ENCODE data around the gene STX16. TPM values are rescaled to one million over a fixed set of nuclear protein-coding genes. Genes with fewer than 3 reads are reported as not detected.

The STX16 gene
- total RNA-seq, 1 donor from 2014 or later: 24.7 TPM

DNA sequence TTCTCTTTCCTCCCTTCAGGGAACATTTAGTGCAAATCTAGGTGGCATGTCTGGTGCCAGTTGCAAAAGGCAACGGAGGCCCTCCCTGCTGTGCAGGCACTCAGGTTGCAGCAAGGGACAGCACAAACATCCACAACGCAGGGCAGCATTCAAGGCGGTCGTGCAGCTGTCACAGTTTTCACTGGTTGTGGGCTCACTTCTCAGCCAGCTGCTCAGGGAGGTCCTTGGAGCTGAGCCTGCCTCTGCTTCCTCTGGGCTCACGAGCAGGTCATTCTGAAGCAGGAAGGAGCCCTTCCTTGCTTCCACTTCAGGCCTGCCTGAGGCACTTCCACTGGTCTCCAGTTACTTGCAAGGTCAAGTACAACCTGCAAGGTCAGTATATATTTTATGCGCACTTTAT lies 37.8 kb downstream of the STX16 start:
- TF ChIP-seq, protein P1, sequence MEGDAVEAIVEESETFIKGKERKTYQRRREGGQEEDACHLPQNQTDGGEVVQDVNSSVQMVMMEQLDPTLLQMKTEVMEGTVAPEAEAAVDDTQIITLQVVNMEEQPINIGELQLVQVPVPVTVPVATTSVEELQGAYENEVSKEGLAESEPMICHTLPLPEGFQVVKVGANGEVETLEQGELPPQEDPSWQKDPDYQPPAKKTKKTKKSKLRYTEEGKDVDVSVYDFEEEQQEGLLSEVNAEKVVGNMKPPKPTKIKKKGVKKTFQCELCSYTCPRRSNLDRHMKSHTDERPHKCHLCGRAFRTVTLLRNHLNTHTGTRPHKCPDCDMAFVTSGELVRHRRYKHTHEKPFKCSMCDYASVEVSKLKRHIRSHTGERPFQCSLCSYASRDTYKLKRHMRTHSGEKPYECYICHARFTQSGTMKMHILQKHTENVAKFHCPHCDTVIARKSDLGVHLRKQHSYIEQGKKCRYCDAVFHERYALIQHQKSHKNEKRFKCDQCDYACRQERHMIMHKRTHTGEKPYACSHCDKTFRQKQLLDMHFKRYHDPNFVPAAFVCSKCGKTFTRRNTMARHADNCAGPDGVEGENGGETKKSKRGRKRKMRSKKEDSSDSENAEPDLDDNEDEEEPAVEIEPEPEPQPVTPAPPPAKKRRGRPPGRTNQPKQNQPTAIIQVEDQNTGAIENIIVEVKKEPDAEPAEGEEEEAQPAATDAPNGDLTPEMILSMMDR (IDR thresholded peaks at IDR 0.05): no peak
- H3K4me1 ChIP-seq: peaks cover 9 to 13% of the 10 kb centered on the region in 2 donors
- DNase-seq (ENCODE audit: low spot score in 2 of 2): no peak
- no peaks in the 10 kb centered on the region for H3K9me3 ChIP-seq
- no peaks in the 10 kb centered on the region for H3K36me3 ChIP-seq
- no peaks in the 10 kb centered on the region for H3K27me3 ChIP-seq
- intact Hi-C loops (cut with DNase I): no loop called here
- no peak overlapping the region for H3K4me3 ChIP-seq
- H3K27ac ChIP-seq: no peak overlapping the region

DNA sequence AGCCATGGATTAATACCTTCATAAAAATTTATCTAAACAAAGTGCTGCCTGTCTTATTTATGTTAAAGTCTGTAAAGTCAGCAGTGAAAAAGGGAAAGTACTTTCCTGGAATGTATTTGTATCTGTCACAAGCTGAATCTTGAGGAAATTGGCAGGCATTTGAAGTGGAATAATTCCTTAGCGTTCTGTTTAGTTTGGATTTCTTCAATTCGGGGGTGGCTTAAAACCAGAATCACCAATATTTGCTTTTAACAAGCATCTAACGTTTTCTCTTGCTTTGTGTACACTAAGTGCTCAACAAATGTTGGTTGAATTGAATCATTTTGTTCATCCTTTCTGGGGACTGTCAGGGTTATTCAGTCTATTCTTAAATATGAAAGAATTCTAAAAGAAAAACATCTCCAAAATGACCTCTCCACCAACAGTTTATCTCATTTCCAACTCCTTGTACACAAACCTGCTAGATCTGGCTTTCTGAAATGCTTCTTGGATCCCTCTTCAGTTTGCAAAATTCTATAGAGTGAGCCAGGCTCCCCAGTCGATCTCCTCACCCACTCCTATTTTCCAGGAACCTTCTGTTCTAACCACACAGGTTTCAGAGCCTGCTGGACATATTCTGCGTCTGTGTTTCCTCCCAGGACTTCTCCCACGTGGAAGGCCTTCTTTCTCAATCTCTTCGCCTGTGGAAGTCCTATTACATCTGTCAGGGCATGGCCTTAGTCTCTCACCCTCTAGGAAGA lies 39.5 kb downstream of the STX16 start:
- peaks cover 12 to 22% of the 10 kb centered on the region in 2 donors for H3K4me1 ChIP-seq
- TF ChIP-seq, protein P1 (IDR thresholded peaks at IDR 0.05): no peak
- peak overlapping the region; percentile 90 to 96 for H3K27ac ChIP-seq
- peaks cover 2 to 6% of the 10 kb centered on the region in 2 donors for H3K36me3 ChIP-seq
- peak overlapping the region in 1 of 2 donors; percentile 31 for H3K4me3 ChIP-seq
- intact Hi-C loops (cut with DNase I): loop anchor here (5.0 kb wide), 2 partner anchors 383 to 453 kb away; partner anchors contain the start of gene RAB22A
- DNase-seq (ENCODE audit: low spot score in 2 of 2): no peak
- no peaks in the 10 kb centered on the region for H3K27me3 ChIP-seq
- no peaks in the 10 kb centered on the region for H3K9me3 ChIP-seq

DNA sequence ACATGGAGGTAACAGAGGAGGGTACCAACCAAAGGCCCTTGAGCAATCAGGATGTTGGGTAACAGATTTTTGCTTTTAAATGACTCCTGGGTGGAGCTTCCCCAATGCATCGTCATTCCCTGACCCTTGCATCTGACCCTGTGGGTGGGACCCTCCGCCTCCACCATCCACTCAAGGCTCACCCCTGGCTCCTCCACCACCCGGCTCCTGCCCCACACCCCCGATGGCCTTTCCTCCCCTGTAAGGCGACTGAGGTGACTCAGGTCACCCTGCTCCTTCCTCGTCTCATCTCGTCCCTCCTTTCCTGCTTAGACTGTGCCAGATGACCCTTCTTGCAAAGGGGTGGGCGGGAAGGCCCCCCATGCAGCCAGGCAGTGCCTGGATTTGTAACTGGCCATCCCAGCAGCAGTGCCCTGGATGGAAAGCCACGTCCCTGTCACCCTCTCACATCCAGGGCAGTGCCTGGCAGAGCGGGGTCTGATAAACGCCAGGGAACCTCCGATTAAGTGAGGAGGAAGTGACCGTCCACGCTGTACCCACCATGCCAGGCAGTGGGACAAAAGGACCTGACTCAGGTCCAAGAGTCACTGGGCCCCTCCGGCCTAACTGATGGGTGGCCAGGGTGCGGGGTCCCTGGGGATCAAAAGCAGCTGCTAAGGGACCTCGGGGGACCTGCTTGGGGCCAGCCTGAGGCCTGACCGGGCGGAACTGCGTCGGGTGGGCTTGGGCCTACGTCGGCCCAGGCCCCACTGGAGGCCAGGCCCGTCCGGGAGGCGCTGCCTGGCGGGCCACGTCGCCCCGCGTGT lies 40.9 kb downstream of the STX16 start:
- Histone ChIP-seq H3K27ac (peak overlapping the region; percentile 90 to 96), H3K27me3 (no peaks in the 10 kb centered on the region), H3K36me3 (peaks cover 14 to 21% of the 10 kb centered on the region in 2 donors), H3K4me3 (peak overlapping the region in 1 of 2 donors; percentile 35), H3K4me1 (peaks cover 12 to 22% of the 10 kb centered on the region in 2 donors), H3K9me3 (no peaks in the 10 kb centered on the region)
- intact Hi-C loops (cut with DNase I): loop anchor here (1.0 to 5.0 kb wide), 5 partner anchors 40 to 455 kb away; partner anchors contain the start of genes APCDD1L, RAB22A and VAPB
- TF ChIP-seq, protein P1 (IDR thresholded peaks at IDR 0.05): no peak
- DNase-seq (ENCODE audit: low spot score in 2 of 2): peak; percentile 40 to 84

DNA sequence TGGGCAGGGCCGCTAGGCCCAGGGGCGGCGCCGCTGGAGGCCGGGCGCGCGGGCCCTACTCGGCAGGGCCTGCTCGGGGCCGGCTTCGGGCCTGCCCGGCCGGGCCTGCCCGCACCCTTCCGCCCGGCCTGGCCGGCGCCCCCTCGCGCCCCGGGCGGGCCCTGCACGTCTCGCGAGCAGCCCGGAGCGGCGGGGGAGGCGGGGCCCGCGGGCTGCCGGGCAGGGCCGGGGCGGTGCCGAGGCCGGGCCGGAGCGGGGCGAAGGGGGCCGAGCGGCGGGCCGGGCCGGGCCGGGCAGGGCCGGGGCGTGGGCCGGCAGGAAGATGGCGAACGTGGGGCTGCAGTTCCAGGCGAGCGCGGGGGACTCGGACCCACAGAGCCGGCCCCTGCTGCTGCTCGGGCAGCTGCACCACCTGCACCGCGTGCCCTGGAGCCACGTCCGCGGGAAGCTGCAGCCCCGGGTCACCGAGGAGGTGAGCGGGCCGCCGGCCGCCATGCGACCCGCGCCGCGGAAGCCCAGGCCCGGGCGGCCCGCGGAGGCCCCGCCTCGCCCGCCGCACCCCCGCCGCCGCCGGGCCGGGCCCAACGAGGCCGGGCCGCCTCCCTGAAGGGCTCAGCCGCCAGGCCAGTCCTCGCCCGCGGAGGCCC lies 41.6 kb downstream of the STX16 start, which contains the start of gene NPEPL1:
TSS of gene NPEPL1 (plus strand) at position 222 of the 647 bp plus-strand sequence. CDS start at position 323, 101 bp downstream.
- H3K9me3 ChIP-seq: no peaks in the 10 kb centered on the region
- peak within 1 kb of the TSS; percentile 52 to 81 for H3K4me3 ChIP-seq
- peaks cover 12 to 22% of the 10 kb centered on the region in 2 donors for H3K4me1 ChIP-seq
- intact Hi-C loops (cut with DNase I): loop anchor here (1.0 to 5.0 kb wide), 5 partner anchors 40 to 455 kb away; partner anchors contain the start of genes APCDD1L, RAB22A and VAPB
- peaks cover 22 to 25% of the 10 kb centered on the region in 2 donors for H3K36me3 ChIP-seq
- peak within 1 kb of the TSS; percentile 90 to 96 for H3K27ac ChIP-seq
- H3K27me3 ChIP-seq: no peaks in the 10 kb centered on the region
- TF ChIP-seq, protein P1 (IDR thresholded peaks at IDR 0.05): peak in 1 of 3 experiments; percentile 54
- DNase-seq (ENCODE audit: low spot score in 2 of 2): peak in 1 of 2 donors; percentile 78
